Fibroblast of skin of back (primary cell): ENCODE results near the gene GTF3C2. TPM values are rescaled to one million over a fixed set of nuclear protein-coding genes. Genes with fewer than 3 reads are reported as not detected.

Experiments
- DNase-seq: peaks from one replicate; pipeline ENCODE4 v3.0.0-alpha.2; 2013
- polyA plus RNA-seq, 2 experiments: library from polyadenylated mRNA; unstranded; fragments of 120-200 nt; gene quantifications; one replicate each; pipeline ENCODE4 v1.2.1, GENCODE V29; 2013; ENCODE audit not compliant: insufficient read length in 2 of 2

The GTF3C2 gene
- 49.3 TPM for polyA plus RNA-seq (2013, experiment 1 of 2; ENCODE audit: insufficient read length)
- 32.4 TPM for polyA plus RNA-seq (2013, experiment 2 of 2; ENCODE audit: insufficient read length)

- DNase-seq: peak; percentile 98
Observed at GRCh38 chr2:27356382-27357181, at the start of gene GTF3C2. Gene GTF3C2, minus strand, starts transcription at chr2:27356764. Its CDS starts 13,210 bp downstream, at chr2:27343554.

GRCh38 chr2:27400348-27401135 is 44.0 kb upstream of the GTF3C2 start:
- DNase-seq: peak; percentile 15

- DNase-seq: no peak
Observed at GRCh38 chr2:27398962-27399361, 42.4 kb upstream of the GTF3C2 start.

GRCh38 chr2:27393225-27393624 is 36.7 kb upstream of the GTF3C2 start:
- DNase-seq: no peak

GRCh38 chr2:27390822-27391679 is 34.5 kb upstream of the GTF3C2 start:
- no peak for DNase-seq

- DNase-seq: no peak
Observed at GRCh38 chr2:27381577-27382181, 25.1 kb upstream of the GTF3C2 start.

GRCh38 chr2:27380626-27381545 is 24.3 kb upstream of the GTF3C2 start, which contains the start of gene ZNF513:
Gene ZNF513, minus strand, starts transcription at chr2:27380734. Its CDS starts 208 bp downstream, at chr2:27380526.
- peak; percentile 95 for DNase-seq

GRCh38 chr2:27379836-27380625 is 23.5 kb upstream of the GTF3C2 start:
- peak; percentile 23 for DNase-seq

GRCh38 chr2:27379383-27379835 is 22.8 kb upstream of the GTF3C2 start:
- DNase-seq: no peak

- no peak for DNase-seq
Observed at GRCh38 chr2:27378809-27379290, 22.3 kb upstream of the GTF3C2 start.

GRCh38 chr2:27378096-27378808 is 21.7 kb upstream of the GTF3C2 start:
- DNase-seq: no peak

GRCh38 chr2:27377618-27378095 is 21.1 kb upstream of the GTF3C2 start:
- DNase-seq: no peak

- DNase-seq: no peak
Observed at GRCh38 chr2:27376866-27377617, 20.5 kb upstream of the GTF3C2 start.

GRCh38 chr2:27376151-27376865 is 19.7 kb upstream of the GTF3C2 start:
- no peak for DNase-seq

GRCh38 chr2:27375513-27376099 is 19.0 kb upstream of the GTF3C2 start:
- DNase-seq: no peak

- no peak for DNase-seq
Observed at GRCh38 chr2:27373567-27373966, 17.0 kb upstream of the GTF3C2 start.

- DNase-seq: no peak
Observed at GRCh38 chr2:27372937-27373336, 16.4 kb upstream of the GTF3C2 start.
